ENCODE results near the gene DHX29.

DNA sequence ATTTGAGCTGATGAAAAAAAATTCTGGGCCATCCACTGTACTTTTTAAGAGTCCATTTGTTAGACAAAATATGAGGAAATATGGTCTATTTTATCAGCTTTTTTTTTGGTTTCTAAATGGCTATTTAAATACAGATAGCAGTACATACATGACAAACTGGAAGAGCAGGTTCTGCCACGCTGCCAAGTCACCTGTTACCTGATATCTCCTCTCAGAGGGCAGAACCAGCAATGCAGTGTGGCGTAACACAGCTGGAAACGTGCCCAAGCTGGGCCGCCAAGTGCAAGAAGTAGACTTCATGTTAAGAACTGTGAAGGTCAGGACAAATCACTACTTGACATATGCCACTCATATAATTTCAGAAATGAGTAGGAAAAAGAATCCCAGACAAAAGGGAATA lies 88.5 kb downstream of the DHX29 start:
- TF ChIP-seq POLR2A (IDR thresholded peaks at IDR 0.05): no peak
- TF ChIP-seq, protein P1, sequence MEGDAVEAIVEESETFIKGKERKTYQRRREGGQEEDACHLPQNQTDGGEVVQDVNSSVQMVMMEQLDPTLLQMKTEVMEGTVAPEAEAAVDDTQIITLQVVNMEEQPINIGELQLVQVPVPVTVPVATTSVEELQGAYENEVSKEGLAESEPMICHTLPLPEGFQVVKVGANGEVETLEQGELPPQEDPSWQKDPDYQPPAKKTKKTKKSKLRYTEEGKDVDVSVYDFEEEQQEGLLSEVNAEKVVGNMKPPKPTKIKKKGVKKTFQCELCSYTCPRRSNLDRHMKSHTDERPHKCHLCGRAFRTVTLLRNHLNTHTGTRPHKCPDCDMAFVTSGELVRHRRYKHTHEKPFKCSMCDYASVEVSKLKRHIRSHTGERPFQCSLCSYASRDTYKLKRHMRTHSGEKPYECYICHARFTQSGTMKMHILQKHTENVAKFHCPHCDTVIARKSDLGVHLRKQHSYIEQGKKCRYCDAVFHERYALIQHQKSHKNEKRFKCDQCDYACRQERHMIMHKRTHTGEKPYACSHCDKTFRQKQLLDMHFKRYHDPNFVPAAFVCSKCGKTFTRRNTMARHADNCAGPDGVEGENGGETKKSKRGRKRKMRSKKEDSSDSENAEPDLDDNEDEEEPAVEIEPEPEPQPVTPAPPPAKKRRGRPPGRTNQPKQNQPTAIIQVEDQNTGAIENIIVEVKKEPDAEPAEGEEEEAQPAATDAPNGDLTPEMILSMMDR (IDR thresholded peaks at IDR 0.05 in 4 of 5, conservative IDR thresholded peaks at IDR 0.05 in 1 of 5): no peak
